Measurements from ENCODE around the gene PROCR.

PROCR gene

GRCh38 chr20:35216541-35216940, 44.7 kb downstream of the PROCR start:
- H3K4me1 ChIP-seq (ENCODE audit: control insufficient read depth, low read length), result no peaks in the 10 kb centered on the region
- no peaks in the 10 kb centered on the region for H3K9me2 ChIP-seq (replicated peaks; ENCODE audit: control insufficient read depth, low read length)
- no peaks in the 10 kb centered on the region for H4K20me1 ChIP-seq (ENCODE audit: control insufficient read depth, insufficient read depth, low read depth, low read length)
- no peak for TF ChIP-seq EZH2phosphoT487 (IDR thresholded peaks at IDR 0.05; ENCODE audit: borderline replicate concordance, low read length)
- TF ChIP-seq CTCF (IDR thresholded peaks at IDR 0.05; ENCODE audit: low read depth, low read length, poor library complexity, severe bottlenecking), result no peak
- H3K4me3 ChIP-seq (ENCODE audit: low read length), result no peak overlapping the region
- H3K36me3 ChIP-seq (ENCODE audit: control insufficient read depth, low read length), result no peaks in the 10 kb centered on the region
- no peak overlapping the region for H3K27ac ChIP-seq (ENCODE audit: low read depth, low read length)
- H3K4me2 ChIP-seq (ENCODE audit: low read length), result no peak overlapping the region
- H3K27me3 ChIP-seq (ENCODE audit: control insufficient read depth, low read length), result 0 out of 2 replicates have a peak, but pooled peaks cover 3% of the 10 kb centered on the region
- H3K9me3 ChIP-seq (ENCODE audit: control insufficient read depth, insufficient read depth, low read length), result no peaks in the 10 kb centered on the region
- no peaks in the 10 kb centered on the region for H3F3A ChIP-seq (ENCODE audit: control insufficient read depth, insufficient read depth)
- no peaks in the 10 kb centered on the region for H3K79me2 ChIP-seq (ENCODE audit: control insufficient read depth, low read length)

- Histone ChIP-seq H3F3A (ENCODE audit: control insufficient read depth, insufficient read depth) (no peaks in the 10 kb centered on the region), H3K4me3 (ENCODE audit: low read length) (no peak overlapping the region), H3K27me3 (ENCODE audit: control insufficient read depth, low read length) (peaks cover 42% of the 10 kb centered on the region), H3K36me3 (ENCODE audit: control insufficient read depth, low read length) (no peaks in the 10 kb centered on the region), H3K9me3 (ENCODE audit: control insufficient read depth, insufficient read depth, low read length) (no peaks in the 10 kb centered on the region), H3K4me2 (ENCODE audit: low read length) (no peak overlapping the region), H3K79me2 (ENCODE audit: control insufficient read depth, low read length) (no peaks in the 10 kb centered on the region), H3K9me2 (replicated peaks; ENCODE audit: control insufficient read depth, low read length) (no peaks in the 10 kb centered on the region), H4K20me1 (ENCODE audit: control insufficient read depth, insufficient read depth, low read depth, low read length) (no peaks in the 10 kb centered on the region), H3K27ac (ENCODE audit: low read depth, low read length) (no peak overlapping the region), H3K4me1 (ENCODE audit: control insufficient read depth, low read length) (no peaks in the 10 kb centered on the region)
- TF ChIP-seq CTCF (IDR thresholded peaks at IDR 0.05; ENCODE audit: low read depth, low read length, poor library complexity, severe bottlenecking) (no peak), EZH2phosphoT487 (IDR thresholded peaks at IDR 0.05; ENCODE audit: borderline replicate concordance, low read length) (no peak)
Measured at GRCh38 chr20:35223941-35224340, 52.1 kb downstream of the PROCR start.

GRCh38 chr20:35224536-35224935, 52.7 kb downstream of the PROCR start:
- no peaks in the 10 kb centered on the region for H3K79me2 ChIP-seq (ENCODE audit: control insufficient read depth, low read length)
- H3K9me2 ChIP-seq (replicated peaks; ENCODE audit: control insufficient read depth, low read length), result no peaks in the 10 kb centered on the region
- no peak overlapping the region for H3K27ac ChIP-seq (ENCODE audit: low read depth, low read length)
- TF ChIP-seq EZH2phosphoT487 (IDR thresholded peaks at IDR 0.05; ENCODE audit: borderline replicate concordance, low read length) (no peak), CTCF (IDR thresholded peaks at IDR 0.05; ENCODE audit: low read depth, low read length, poor library complexity, severe bottlenecking) (no peak)
- H3K9me3 ChIP-seq (ENCODE audit: control insufficient read depth, insufficient read depth, low read length), result no peaks in the 10 kb centered on the region
- no peaks in the 10 kb centered on the region for H4K20me1 ChIP-seq (ENCODE audit: control insufficient read depth, insufficient read depth, low read depth, low read length)
- no peaks in the 10 kb centered on the region for H3F3A ChIP-seq (ENCODE audit: control insufficient read depth, insufficient read depth)
- H3K4me1 ChIP-seq (ENCODE audit: control insufficient read depth, low read length), result no peaks in the 10 kb centered on the region
- peaks cover 45% of the 10 kb centered on the region for H3K27me3 ChIP-seq (ENCODE audit: control insufficient read depth, low read length)
- no peak overlapping the region for H3K4me3 ChIP-seq (ENCODE audit: low read length)
- no peaks in the 10 kb centered on the region for H3K36me3 ChIP-seq (ENCODE audit: control insufficient read depth, low read length)
- H3K4me2 ChIP-seq (ENCODE audit: low read length), result no peak overlapping the region
